Measurements from ENCODE around the gene ENAH.

ENAH gene

DNA sequence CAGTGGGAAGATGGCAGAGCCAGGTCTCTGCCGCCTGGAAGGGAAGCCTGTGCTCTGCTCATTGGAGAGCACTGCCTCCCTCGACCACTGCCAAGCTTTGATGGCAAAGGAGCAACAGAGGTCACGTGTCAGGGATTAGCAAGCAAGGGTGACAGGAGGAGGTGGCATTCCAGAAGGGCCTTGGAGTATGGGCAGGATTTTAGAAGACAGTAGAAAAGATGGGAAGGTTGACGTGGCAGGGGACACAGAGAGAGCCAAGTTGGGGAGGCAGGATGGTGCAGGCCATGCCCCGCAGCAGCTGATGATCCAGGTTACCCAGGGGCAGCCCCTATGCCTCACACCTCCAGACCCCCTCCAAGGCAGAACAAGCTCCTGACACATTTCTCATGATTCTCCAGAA is 203.1 kb downstream of the ENAH start:
- TF ChIP-seq, protein P1, sequence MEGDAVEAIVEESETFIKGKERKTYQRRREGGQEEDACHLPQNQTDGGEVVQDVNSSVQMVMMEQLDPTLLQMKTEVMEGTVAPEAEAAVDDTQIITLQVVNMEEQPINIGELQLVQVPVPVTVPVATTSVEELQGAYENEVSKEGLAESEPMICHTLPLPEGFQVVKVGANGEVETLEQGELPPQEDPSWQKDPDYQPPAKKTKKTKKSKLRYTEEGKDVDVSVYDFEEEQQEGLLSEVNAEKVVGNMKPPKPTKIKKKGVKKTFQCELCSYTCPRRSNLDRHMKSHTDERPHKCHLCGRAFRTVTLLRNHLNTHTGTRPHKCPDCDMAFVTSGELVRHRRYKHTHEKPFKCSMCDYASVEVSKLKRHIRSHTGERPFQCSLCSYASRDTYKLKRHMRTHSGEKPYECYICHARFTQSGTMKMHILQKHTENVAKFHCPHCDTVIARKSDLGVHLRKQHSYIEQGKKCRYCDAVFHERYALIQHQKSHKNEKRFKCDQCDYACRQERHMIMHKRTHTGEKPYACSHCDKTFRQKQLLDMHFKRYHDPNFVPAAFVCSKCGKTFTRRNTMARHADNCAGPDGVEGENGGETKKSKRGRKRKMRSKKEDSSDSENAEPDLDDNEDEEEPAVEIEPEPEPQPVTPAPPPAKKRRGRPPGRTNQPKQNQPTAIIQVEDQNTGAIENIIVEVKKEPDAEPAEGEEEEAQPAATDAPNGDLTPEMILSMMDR (IDR thresholded peaks at IDR 0.05; ENCODE audit: unreplicated experiment in 3 of 3), result no peak
- no peak overlapping the region for H3K4me3 Mint-ChIP-seq
- no peaks in the 10 kb centered on the region for H3K27me3 Mint-ChIP-seq (ENCODE audit: low read depth)
- H3K9me3 Mint-ChIP-seq, result peaks cover 2% of the 10 kb centered on the region
- H3K27ac Mint-ChIP-seq, result peak overlapping the region in 1 of 3 experiments; percentile 16
- H3K36me3 Mint-ChIP-seq (ENCODE audit: low read depth), result no peaks in the 10 kb centered on the region
- H3K4me1 Mint-ChIP-seq, result peaks cover 48% of the 10 kb centered on the region

- Mint-ChIP-seq H3K4me3 (no peak overlapping the region), H3K4me1 (peaks cover 45% of the 10 kb centered on the region), H3K27me3 (ENCODE audit: low read depth) (no peaks in the 10 kb centered on the region), H3K36me3 (ENCODE audit: low read depth) (no peaks in the 10 kb centered on the region), H3K9me3 (peaks cover 2% of the 10 kb centered on the region), H3K27ac (peak overlapping the region in 1 of 3 experiments; percentile 67)
- TF ChIP-seq, protein P1 (IDR thresholded peaks at IDR 0.05; ENCODE audit: unreplicated experiment in 3 of 3), result no peak
Observed at GRCh38 chr1:225449261-225449660, 203.7 kb downstream of the ENAH start.

- Mint-ChIP-seq H3K4me1 (peaks cover 38% of the 10 kb centered on the region), H3K27ac (peak overlapping the region; percentile 45 to 99 (median 91)), H3K4me3 (peak overlapping the region in 1 of 3 experiments; percentile 64), H3K9me3 (peaks cover 3% of the 10 kb centered on the region), H3K27me3 (ENCODE audit: low read depth) (peaks cover 2% of the 10 kb centered on the region), H3K36me3 (ENCODE audit: low read depth) (no peaks in the 10 kb centered on the region)
- TF ChIP-seq, protein P1 (IDR thresholded peaks at IDR 0.05; ENCODE audit: unreplicated experiment in 3 of 3), result no peak
Observed at GRCh38 chr1:225448146-225448805, 204.6 kb downstream of the ENAH start.

DNA sequence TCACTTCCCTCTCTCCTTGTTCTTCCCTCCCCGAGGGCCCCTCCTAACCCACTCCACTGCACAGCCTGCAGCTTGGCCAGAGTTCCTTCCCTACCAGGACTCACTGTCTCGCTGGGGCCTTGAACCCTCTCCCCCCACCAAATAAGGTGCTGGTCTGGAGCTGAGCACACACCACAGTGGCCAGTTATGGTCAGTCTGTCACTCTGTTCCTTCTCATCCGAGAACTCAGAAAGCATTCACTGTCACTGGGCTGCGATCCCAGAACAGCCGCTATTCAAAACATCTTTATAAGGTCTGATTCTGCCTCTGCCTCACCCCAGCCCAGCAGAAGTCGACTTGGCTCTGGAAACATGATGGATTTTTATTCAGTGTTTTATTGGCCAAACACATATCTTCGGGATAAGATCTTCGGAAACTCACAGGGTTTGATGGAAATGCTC is 205.3 kb downstream of the ENAH start:
- Mint-ChIP-seq H3K9me3 (peaks cover 4% of the 10 kb centered on the region), H3K4me1 (peaks cover 42% of the 10 kb centered on the region), H3K27ac (peak overlapping the region; percentile 45 to 99 (median 91)), H3K36me3 (ENCODE audit: low read depth) (no peaks in the 10 kb centered on the region), H3K4me3 (peak overlapping the region in 2 of 3 experiments; percentile 28 to 64), H3K27me3 (ENCODE audit: low read depth) (peaks cover 4% of the 10 kb centered on the region)
- TF ChIP-seq, protein P1 (IDR thresholded peaks at IDR 0.05; ENCODE audit: unreplicated experiment in 3 of 3), result no peak

GRCh38 chr1:225446981-225447615 is 205.8 kb downstream of the ENAH start:
- H3K27me3 Mint-ChIP-seq (ENCODE audit: low read depth), result peaks cover 4% of the 10 kb centered on the region
- peaks cover 46% of the 10 kb centered on the region for H3K4me1 Mint-ChIP-seq
- H3K27ac Mint-ChIP-seq, result peak overlapping the region; percentile 69 to 99 (median 91)
- H3K4me3 Mint-ChIP-seq, result peak overlapping the region in 1 of 3 experiments; percentile 7
- H3K36me3 Mint-ChIP-seq (ENCODE audit: low read depth), result no peaks in the 10 kb centered on the region
- TF ChIP-seq, protein P1 (IDR thresholded peaks at IDR 0.05; ENCODE audit: unreplicated experiment in 3 of 3), result no peak
- H3K9me3 Mint-ChIP-seq, result peaks cover 4% of the 10 kb centered on the region
